Activated CD8-positive, alpha-beta memory T cell treated with anti-CD3 and anti-CD28 coated beads for 4 hours (primary cell): Measurements from ENCODE around the gene KCNG3.
"Not testable (repeated sequence)": the region's sequence is repeated elsewhere in the genome, so short reads cannot be mapped to it uniquely, and the experiment has no call there.

ENCODE experiments used
- DNase-seq, 2 donors: peaks; one replicate each; pipeline ENCODE4 v3.0.0-alpha.2; 2020; ENCODE audit warnings: low read depth in 2 of 2

KCNG3 gene

GRCh38 chr2:42429352-42429751 is 64.4 kb downstream of the KCNG3 start:
- no peak for DNase-seq

GRCh38 chr2:42425697-42426096 is 68.1 kb downstream of the KCNG3 start:
- no peak for DNase-seq

GRCh38 chr2:42424033-42424432 is 69.7 kb downstream of the KCNG3 start:
- DNase-seq = no peak

- no peak for DNase-seq
These were observed 72.1 kb downstream of the KCNG3 start for GRCh38 chr2:42421601-42422239.

GRCh38 chr2:42421157-42421485 is 72.7 kb downstream of the KCNG3 start:
- DNase-seq = no peak

GRCh38 chr2:42414648-42415047 is 79.1 kb downstream of the KCNG3 start:
- no peak for DNase-seq

- DNase-seq = no peak
These were observed 79.6 kb downstream of the KCNG3 start for GRCh38 chr2:42414158-42414557.

- DNase-seq = no peak
These were observed 82.9 kb downstream of the KCNG3 start for GRCh38 chr2:42410742-42411514.

GRCh38 chr2:42408009-42408408 is 85.8 kb downstream of the KCNG3 start:
- no peak for DNase-seq

GRCh38 chr2:42407476-42407875 is 86.3 kb downstream of the KCNG3 start:
- DNase-seq = no peak

- DNase-seq = no peak
These were observed 89.1 kb downstream of the KCNG3 start for GRCh38 chr2:42404676-42405075.

- no peak for DNase-seq
These were observed 92.0 kb downstream of the KCNG3 start for GRCh38 chr2:42401773-42402172.

- DNase-seq = not testable (repeated sequence)
These were observed 95.7 kb downstream of the KCNG3 start for GRCh38 chr2:42398052-42398451.

- not testable (repeated sequence) for DNase-seq
These were observed 100.5 kb downstream of the KCNG3 start for GRCh38 chr2:42393320-42393719.

GRCh38 chr2:42392191-42392590 is 101.6 kb downstream of the KCNG3 start:
- no peak for DNase-seq
